CD4-positive, alpha-beta T cell (primary cell): Measurements from ENCODE around the gene DSE. TPM values are rescaled to one million over a fixed set of nuclear protein-coding genes. Genes with fewer than 3 reads are reported as not detected.

Experiments used
- ATAC-seq: fragments of 200-7000 bp; cut with Tn5 transposase; one replicate; pipeline ENCODE4 v1.10.0; 2022; ENCODE audit warnings: mild to moderate bottlenecking; ENCODE audit not compliant: poor library complexity
- CTCF ChIA-PET: fragments of 350-600 bp; sonication (Branson Sonifier 250); formaldehyde crosslinking; loops from one replicate; lab custom pipeline; 2021; ENCODE audit warnings: antibody characterized with exemption, inconsistent platforms; lab: Charles Lee
- POLR2A ChIA-PET: fragments of 350-600 bp; sonication (Branson Sonifier 250); formaldehyde crosslinking; loops from one replicate; lab custom pipeline; 2021; ENCODE audit warnings: antibody characterized with exemption, inconsistent platforms; lab: Charles Lee
- DNase-seq, 14 experiments: peaks; one replicate each; pipeline ENCODE4 v3.0.0-alpha.2; 2013 to 2020; ENCODE audit warnings: mixed read lengths in 2 of 14
- H3K27ac ChIP-seq, 2 donors: one replicate each; pipeline versions ENCODE4 v1.5.1 to v1.7.0; 2013; ENCODE audit warnings: low read length in 2 of 2, low read depth in 1 of 2, mild to moderate bottlenecking in 1 of 2
- H3K27me3 ChIP-seq, 2 experiments: 1 replicate in 1 of 2; 2 replicates in 1 of 2; pipeline versions ENCODE4 v1.6.1 to v1.7.0; 2013; ENCODE audit warnings: low read length in 2 of 2, control low read depth in 1 of 2, mild to moderate bottlenecking in 1 of 2, moderate library complexity in 1 of 2; ENCODE audit not compliant: insufficient read depth in 2 of 2, control insufficient read depth in 1 of 2
- H3K36me3 ChIP-seq: one replicate; pipeline ENCODE4 v1.6.1; 2013; ENCODE audit warnings: low read length, control low read depth; ENCODE audit not compliant: insufficient read depth
- H3K4me1 ChIP-seq: one replicate; pipeline ENCODE4 v1.6.1; 2013; ENCODE audit warnings: low read length, control low read depth; ENCODE audit not compliant: insufficient read depth
- H3K4me3 ChIP-seq: one replicate; pipeline ENCODE4 v1.5.1; 2013; ENCODE audit warnings: mild to moderate bottlenecking, low read length, moderate library complexity
- H3K9me3 ChIP-seq, 2 experiments: 1 replicate in 1 of 2; 2 replicates in 1 of 2; pipeline versions ENCODE4 v1.6.1 to v1.7.0; 2013; ENCODE audit warnings: low read length in 2 of 2, mild to moderate bottlenecking in 2 of 2, control low read depth in 1 of 2, moderate library complexity in 1 of 2; ENCODE audit not compliant: control insufficient read depth in 1 of 2, insufficient read depth in 1 of 2
- H3K27ac Mint-ChIP-seq: one replicate; pipeline ENCODE4 v1.8.0; 2020; ENCODE audit warnings: mixed read lengths
- H3K27me3 Mint-ChIP-seq: one replicate; pipeline ENCODE4 v1.8.0; 2021; ENCODE audit warnings: mixed read lengths
- H3K36me3 Mint-ChIP-seq: one replicate; pipeline ENCODE4 v1.8.0; 2021; ENCODE audit warnings: low read depth, mixed read lengths
- H3K4me1 Mint-ChIP-seq: one replicate; pipeline ENCODE4 v1.8.0; 2021; ENCODE audit warnings: low read depth, mixed read lengths
- H3K4me3 Mint-ChIP-seq: one replicate; pipeline ENCODE4 v1.8.0; 2020; ENCODE audit warnings: mild to moderate bottlenecking, mixed read lengths
- H3K9me3 Mint-ChIP-seq: one replicate; pipeline ENCODE4 v1.8.0; 2020; ENCODE audit warnings: mixed read lengths
- intact Hi-C, 2 experiments: fragments of 100-400 bp; cut with DNase I in 1 of 2; cut with micrococcal nuclease in 1 of 2; formaldehyde crosslinking; loops; one replicate each; pipeline versions ENCODE4 v1.15.1 to v1.9.0; 2023 to 2025; cut with DNase I, micrococcal nuclease
- total RNA-seq, 174 experiments: library from RNA in 2 of 174; stranded (reverse) in 2 of 174; gene quantifications; one replicate each; pipeline ENCODE4 v1.2.3 and lab custom pipeline; 2021 to 2026
- TF ChIP-seq, protein P1 (sequence below): fragments of 200-600 bp; IDR thresholded peaks from one replicate; pipeline ENCODE4 v1.8.0; 2022; ENCODE audit warnings: antibody characterized with exemption, mild to moderate bottlenecking

DSE gene
- total RNA-seq, 2 experiments from 2014 or later = 7.5 to 8.0 TPM

DNA sequence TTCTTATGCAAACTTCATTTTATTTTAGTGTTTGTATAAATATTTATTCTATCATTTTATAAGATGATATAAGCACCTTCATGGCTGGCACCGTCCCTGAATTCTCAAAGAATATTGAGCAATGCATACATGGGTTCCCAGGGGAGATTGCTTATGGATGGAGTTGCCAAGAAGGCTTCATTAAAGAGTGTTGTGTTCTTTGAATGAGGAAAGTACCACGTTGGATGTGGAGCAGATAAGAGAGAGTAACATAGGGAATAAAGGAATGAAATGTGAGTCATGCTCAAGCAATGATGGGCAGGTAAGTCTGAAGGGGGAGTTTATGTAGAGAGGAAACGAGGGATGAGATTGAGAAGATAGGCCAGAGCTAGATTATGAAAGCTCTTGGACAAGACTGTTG is 10.3 kb downstream of the DSE start:
- no peaks in the 10 kb centered on the region for H3K4me1 Mint-ChIP-seq
- CTCF ChIA-PET = no interaction called here

GRCh38 chr6:116382587-116382986 is 11.8 kb downstream of the DSE start:
- no peak overlapping the region for H3K4me3 Mint-ChIP-seq
- TF ChIP-seq, protein P1, sequence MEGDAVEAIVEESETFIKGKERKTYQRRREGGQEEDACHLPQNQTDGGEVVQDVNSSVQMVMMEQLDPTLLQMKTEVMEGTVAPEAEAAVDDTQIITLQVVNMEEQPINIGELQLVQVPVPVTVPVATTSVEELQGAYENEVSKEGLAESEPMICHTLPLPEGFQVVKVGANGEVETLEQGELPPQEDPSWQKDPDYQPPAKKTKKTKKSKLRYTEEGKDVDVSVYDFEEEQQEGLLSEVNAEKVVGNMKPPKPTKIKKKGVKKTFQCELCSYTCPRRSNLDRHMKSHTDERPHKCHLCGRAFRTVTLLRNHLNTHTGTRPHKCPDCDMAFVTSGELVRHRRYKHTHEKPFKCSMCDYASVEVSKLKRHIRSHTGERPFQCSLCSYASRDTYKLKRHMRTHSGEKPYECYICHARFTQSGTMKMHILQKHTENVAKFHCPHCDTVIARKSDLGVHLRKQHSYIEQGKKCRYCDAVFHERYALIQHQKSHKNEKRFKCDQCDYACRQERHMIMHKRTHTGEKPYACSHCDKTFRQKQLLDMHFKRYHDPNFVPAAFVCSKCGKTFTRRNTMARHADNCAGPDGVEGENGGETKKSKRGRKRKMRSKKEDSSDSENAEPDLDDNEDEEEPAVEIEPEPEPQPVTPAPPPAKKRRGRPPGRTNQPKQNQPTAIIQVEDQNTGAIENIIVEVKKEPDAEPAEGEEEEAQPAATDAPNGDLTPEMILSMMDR = no peak
- CTCF ChIA-PET = no interaction called here

More for the DNA sequence above, 10.3 kb downstream of the DSE start:
- Histone ChIP-seq H3K27me3 (no peaks in the 10 kb centered on the region), H3K9me3 (no peaks in the 10 kb centered on the region), H3K4me3 (no peak overlapping the region), H3K4me1 (no peaks in the 10 kb centered on the region), H3K36me3 (no peaks in the 10 kb centered on the region), H3K27ac (no peak overlapping the region)
- no peak overlapping the region for H3K27ac Mint-ChIP-seq
- H3K4me3 Mint-ChIP-seq = no peak overlapping the region
- TF ChIP-seq, protein P1 = no peak
- ATAC-seq (no peak), DNase-seq (no peak)
- POLR2A ChIA-PET = no interaction called here
- intact Hi-C loops = no loop called here
- peaks cover 5% of the 10 kb centered on the region for H3K27me3 Mint-ChIP-seq
- H3K36me3 Mint-ChIP-seq = no peaks in the 10 kb centered on the region
- no peaks in the 10 kb centered on the region for H3K9me3 Mint-ChIP-seq

GRCh38 chr6:116384727-116385458 is 14.1 kb downstream of the DSE start:
- TF ChIP-seq, protein P1 = no peak
- Mint-ChIP-seq H3K9me3 (no peaks in the 10 kb centered on the region), H3K36me3 (no peaks in the 10 kb centered on the region), H3K27me3 (no peaks in the 10 kb centered on the region), H3K4me1 (peaks cover 13% of the 10 kb centered on the region), H3K4me3 (no peak overlapping the region), H3K27ac (no peak overlapping the region)
- DNase-seq (no peak), ATAC-seq (no peak)
- H3K27me3 ChIP-seq = no peaks in the 10 kb centered on the region
- no peaks in the 10 kb centered on the region for H3K9me3 ChIP-seq
- H3K4me1 ChIP-seq = peaks cover 10% of the 10 kb centered on the region
- CTCF ChIA-PET = no interaction called here
- POLR2A ChIA-PET = no interaction called here
- no peak overlapping the region for H3K4me3 ChIP-seq
- no peaks in the 10 kb centered on the region for H3K36me3 ChIP-seq
- H3K27ac ChIP-seq = no peak overlapping the region
- intact Hi-C loops = no loop called here

More at GRCh38 chr6:116382587-116382986, 11.8 kb downstream of the DSE start:
- no peak for DNase-seq
- Histone ChIP-seq H3K4me3 (no peak overlapping the region), H3K4me1 (peaks cover 4% of the 10 kb centered on the region), H3K36me3 (no peaks in the 10 kb centered on the region), H3K9me3 (no peaks in the 10 kb centered on the region), H3K27ac (no peak overlapping the region), H3K27me3 (no peaks in the 10 kb centered on the region)
- H3K4me1 Mint-ChIP-seq = peaks cover 4% of the 10 kb centered on the region
- intact Hi-C loops = no loop called here
- no peaks in the 10 kb centered on the region for H3K36me3 Mint-ChIP-seq
- POLR2A ChIA-PET = no interaction called here
- no peaks in the 10 kb centered on the region for H3K27me3 Mint-ChIP-seq
- ATAC-seq = no peak
- no peaks in the 10 kb centered on the region for H3K9me3 Mint-ChIP-seq
- no peak overlapping the region for H3K27ac Mint-ChIP-seq
